Vagina (tissue), 2 donors: ENCODE data around the gene TIGAR. TPM values are rescaled to one million over a fixed set of nuclear protein-coding genes. Genes with fewer than 3 reads are reported as not detected.

Experiments
- DNase-seq, 2 donors: peaks; one replicate each; pipeline ENCODE4 v3.0.0-alpha.2; 2017; ENCODE audit errors: extremely low spot score in 2 of 2
- H3K27ac ChIP-seq: fragments of 200-600 bp; sonication (generic); one replicate; pipeline ENCODE4 v1.5.1; 2019
- H3K27me3 ChIP-seq: fragments of 200-600 bp; sonication (generic); one replicate; pipeline ENCODE4 v1.5.1; 2019
- H3K36me3 ChIP-seq, 2 donors: fragments of 200-600 bp; sonication (generic); one replicate each; pipeline ENCODE4 v1.5.1; 2017 to 2019
- H3K4me1 ChIP-seq: fragments of 200-600 bp; sonication (generic); one replicate; pipeline ENCODE4 v1.5.1; 2019
- H3K4me3 ChIP-seq, 2 donors: fragments of 200-600 bp; sonication (generic); 1 replicate in 1 of 2; 2 replicates in 1 of 2; pipeline ENCODE4 v1.5.1; 2016 to 2019
- H3K9me3 ChIP-seq: fragments of 200-600 bp; sonication (generic); one replicate; pipeline ENCODE4 v1.5.1; 2019
- CTCF ChIP-seq, 3 experiments: fragments of 450-650 bp in 2 of 3; fragments of 200-600 bp in 1 of 3; sonication (generic) in 1 of 3; IDR thresholded peaks; one replicate each; pipeline ENCODE4 v1.5.1; 2017 to 2019; ENCODE audit warnings: antibody characterized with exemption in 3 of 3, mild to moderate bottlenecking in 2 of 3, moderate library complexity in 2 of 3
- POLR2A ChIP-seq, 2 donors: fragments of 450-650 bp; IDR thresholded peaks; one replicate each; pipeline ENCODE4 v1.6.1; 2017; ENCODE audit warnings: antibody characterized with exemption in 2 of 2, mild to moderate bottlenecking in 2 of 2, moderate library complexity in 2 of 2
- POLR2AphosphoS5 ChIP-seq, 2 donors: sonication (generic); formaldehyde crosslinking; IDR thresholded peaks; one replicate each; pipeline ENCODE4 v1.9.0; 2017; ENCODE audit warnings: antibody characterized with exemption in 2 of 2, mild to moderate bottlenecking in 2 of 2, low read depth in 1 of 2; ENCODE audit not compliant: insufficient read depth in 1 of 2
- intact Hi-C: fragments of 100-400 bp; cut with DNase I; formaldehyde crosslinking; loops from one replicate; pipeline ENCODE4 v1.15.1; 2023
- total RNA-seq: library from RNA; depleted of rRNA; stranded (reverse); fragments of >200 nt; gene quantifications from one replicate; pipeline ENCODE4 v1.2.3, GENCODE V29; 2016

Gene TIGAR
- total RNA-seq, 1 donor from 2014 or later = 0.98 TPM

- Histone ChIP-seq H3K36me3 (no peaks in the 10 kb centered on the region), H3K9me3 (no peaks in the 10 kb centered on the region), H3K4me1 (no peaks in the 10 kb centered on the region), H3K27me3 (no peaks in the 10 kb centered on the region), H3K4me3 (no peak overlapping the region), H3K27ac (no peak overlapping the region)
- intact Hi-C loops = no loop called here
- TF ChIP-seq POLR2AphosphoS5 (IDR thresholded peaks at IDR 0.05; ENCODE audit: insufficient read depth in 1 of 2, low read depth in 1 of 2) (no peak), CTCF (IDR thresholded peaks at IDR 0.05) (no peak), POLR2A (IDR thresholded peaks at IDR 0.05) (no peak)
- peak in 1 of 2 donors; percentile 29 for DNase-seq
Observed at GRCh38 chr12:4388662-4389061, 67.6 kb downstream of the TIGAR start.

- no peak for DNase-seq
- no peak for TF ChIP-seq CTCF (IDR thresholded peaks at IDR 0.05)
- TF ChIP-seq POLR2AphosphoS5 (IDR thresholded peaks at IDR 0.05; ENCODE audit: insufficient read depth in 1 of 2, low read depth in 1 of 2) = no peak
- TF ChIP-seq POLR2A (IDR thresholded peaks at IDR 0.05) = no peak
- H3K27me3 ChIP-seq = no peaks in the 10 kb centered on the region
- no peaks in the 10 kb centered on the region for H3K4me1 ChIP-seq
- no peaks in the 10 kb centered on the region for H3K9me3 ChIP-seq
- H3K27ac ChIP-seq = no peak overlapping the region
- no peaks in the 10 kb centered on the region for H3K36me3 ChIP-seq
- no peak overlapping the region for H3K4me3 ChIP-seq
- intact Hi-C loops = no loop called here
Observed at GRCh38 chr12:4392223-4392742, 71.3 kb downstream of the TIGAR start.

GRCh38 chr12:4393211-4393610, 72.2 kb downstream of the TIGAR start:
- Histone ChIP-seq H3K36me3 (no peaks in the 10 kb centered on the region), H3K27ac (no peak overlapping the region), H3K4me1 (no peaks in the 10 kb centered on the region), H3K4me3 (no peak overlapping the region), H3K9me3 (no peaks in the 10 kb centered on the region), H3K27me3 (no peaks in the 10 kb centered on the region)
- intact Hi-C loops = no loop called here
- DNase-seq = no peak
- TF ChIP-seq CTCF (IDR thresholded peaks at IDR 0.05) (no peak), POLR2AphosphoS5 (IDR thresholded peaks at IDR 0.05; ENCODE audit: insufficient read depth in 1 of 2, low read depth in 1 of 2) (no peak), POLR2A (IDR thresholded peaks at IDR 0.05) (no peak)

DNA sequence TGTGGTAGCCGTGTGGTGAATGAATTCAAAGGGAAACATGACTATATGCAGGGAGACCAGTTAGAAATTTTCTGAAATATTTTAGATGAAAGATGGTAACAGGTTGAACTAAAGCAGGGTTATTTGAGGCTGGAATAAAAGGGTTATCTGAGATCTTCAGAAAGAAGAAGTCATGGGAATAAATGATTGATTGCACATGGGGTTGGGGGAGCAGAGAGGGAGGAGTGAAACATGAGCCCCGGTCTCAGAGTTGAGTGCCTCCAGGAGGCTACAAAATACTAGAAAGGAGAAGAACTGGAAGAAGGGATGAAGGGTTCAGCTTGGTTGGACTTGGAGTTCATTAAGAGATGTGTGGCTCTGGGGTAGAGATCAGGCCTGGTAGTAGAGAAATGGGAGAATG, 74.8 kb downstream of the TIGAR start:
- no peak for DNase-seq
- Histone ChIP-seq H3K4me3 (no peak overlapping the region), H3K9me3 (no peaks in the 10 kb centered on the region), H3K36me3 (no peaks in the 10 kb centered on the region), H3K4me1 (no peaks in the 10 kb centered on the region), H3K27ac (no peak overlapping the region), H3K27me3 (no peaks in the 10 kb centered on the region)
- intact Hi-C loops = no loop called here
- no peak for TF ChIP-seq CTCF (IDR thresholded peaks at IDR 0.05)
- no peak for TF ChIP-seq POLR2A (IDR thresholded peaks at IDR 0.05)
- TF ChIP-seq POLR2AphosphoS5 (IDR thresholded peaks at IDR 0.05; ENCODE audit: insufficient read depth in 1 of 2, low read depth in 1 of 2) = no peak

DNA sequence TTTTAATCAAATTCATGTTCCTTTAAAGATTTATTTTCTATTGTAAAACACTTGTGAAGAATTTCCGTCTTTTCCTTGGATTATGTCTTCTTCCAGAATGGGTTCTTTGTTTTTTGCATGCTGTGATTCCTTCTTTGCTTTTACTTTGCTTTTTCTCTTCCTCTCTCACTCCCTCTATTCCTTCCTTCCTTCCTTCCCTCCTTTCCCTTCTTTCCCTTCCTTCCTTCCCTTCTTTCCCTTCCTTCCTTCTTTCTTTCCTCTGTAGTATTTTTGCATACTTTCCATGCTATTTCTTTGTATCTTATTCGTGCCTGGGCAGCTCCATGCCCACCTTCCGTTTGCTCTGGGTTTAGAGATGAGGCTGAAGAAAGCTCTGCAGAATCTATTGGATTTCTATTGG, 80.1 kb downstream of the TIGAR start:
- TF ChIP-seq CTCF (IDR thresholded peaks at IDR 0.05) (no peak), POLR2A (IDR thresholded peaks at IDR 0.05) (no peak), POLR2AphosphoS5 (IDR thresholded peaks at IDR 0.05; ENCODE audit: insufficient read depth in 1 of 2, low read depth in 1 of 2) (no peak)
- Histone ChIP-seq H3K27me3 (no peaks in the 10 kb centered on the region), H3K4me3 (no peak overlapping the region), H3K4me1 (no peaks in the 10 kb centered on the region), H3K9me3 (no peaks in the 10 kb centered on the region), H3K36me3 (no peaks in the 10 kb centered on the region), H3K27ac (no peak overlapping the region)
- no peak for DNase-seq
- intact Hi-C loops = no loop called here
